Liver (tissue), 9 donors: ENCODE data around the gene CDH3. TPM values are rescaled to one million over a fixed set of nuclear protein-coding genes. Genes with fewer than 3 reads are reported as not detected.

ENCODE experiments used
- DNase-seq: peaks from one replicate; pipeline ENCODE4 v3.0.0-alpha.2; 2017; ENCODE audit warnings: low spot score
- H3K27ac ChIP-seq, 2 donors: one replicate each; pipeline ENCODE4 v1.7.0; 2013; ENCODE audit warnings: inconsistent platforms in 2 of 2, low read length in 2 of 2, control low read depth in 1 of 2, low read depth in 1 of 2, mild to moderate bottlenecking in 1 of 2
- H3K27me3 ChIP-seq, 4 donors: one replicate each; pipeline versions ENCODE4 v1.6.1 to v1.7.0; 2013; ENCODE audit warnings: low read length in 3 of 4, inconsistent platforms in 1 of 4, mild to moderate bottlenecking in 1 of 4, moderate library complexity in 1 of 4; ENCODE audit not compliant: control insufficient read depth in 4 of 4, insufficient read depth in 4 of 4
- H3K36me3 ChIP-seq, 4 donors: one replicate each; pipeline versions ENCODE4 v1.6.1 to v1.7.0; 2013; ENCODE audit warnings: low read length in 3 of 4, mild to moderate bottlenecking in 3 of 4, low read depth in 1 of 4, moderate library complexity in 1 of 4; ENCODE audit not compliant: control insufficient read depth in 4 of 4, insufficient read depth in 3 of 4
- H3K4me1 ChIP-seq, 4 donors: one replicate each; pipeline versions ENCODE4 v1.6.1 to v1.7.0; 2013; ENCODE audit warnings: low read length in 3 of 4, mild to moderate bottlenecking in 3 of 4, moderate library complexity in 1 of 4; ENCODE audit not compliant: control insufficient read depth in 4 of 4, insufficient read depth in 4 of 4
- H3K4me3 ChIP-seq, 3 donors: one replicate each; pipeline versions ENCODE4 v1.6.1 to v1.7.0; 2013; ENCODE audit warnings: low read length in 3 of 3, control low read depth in 1 of 3, low read depth in 1 of 3, mild to moderate bottlenecking in 1 of 3
- H3K9ac ChIP-seq, 2 donors: one replicate each; pipeline ENCODE4 v1.7.0; 2013; ENCODE audit warnings: low read length in 2 of 2, mild to moderate bottlenecking in 2 of 2, moderate library complexity in 2 of 2, control low read depth in 1 of 2, low read depth in 1 of 2
- H3K9me3 ChIP-seq, 4 donors: one replicate each; pipeline versions ENCODE4 v1.6.1 to v1.7.0; 2013; ENCODE audit warnings: low read length in 3 of 4; ENCODE audit not compliant: control insufficient read depth in 4 of 4
- ATF3 ChIP-seq: IDR thresholded peaks from 2 replicates; pipeline ENCODE4 v1.6.1; 2016; ENCODE audit warnings: antibody characterized with exemption
- CTCF ChIP-seq: fragments of 150-350 bp; IDR thresholded peaks from 2 replicates; pipeline ENCODE4 v1.5.1; 2017; ENCODE audit warnings: improper control_type of control experiment, low read depth, low read length; ENCODE audit not compliant: missing input control
- FOXA1 ChIP-seq: IDR thresholded peaks from 2 replicates; pipeline ENCODE4 v1.6.1; 2016; ENCODE audit warnings: antibody characterized with exemption
- FOXA2 ChIP-seq: IDR thresholded peaks from 2 replicates; pipeline ENCODE4 v1.6.1; 2016; ENCODE audit warnings: antibody characterized with exemption
- GABPA ChIP-seq, 2 donors: IDR thresholded peaks in 1 of 2; conservative IDR thresholded peaks in 1 of 2; 2 replicates each; pipeline ENCODE4 v1.6.1; 2016; ENCODE audit warnings: antibody characterized with exemption in 2 of 2, mild to moderate bottlenecking in 1 of 2, moderate library complexity in 1 of 2
- HNF4A ChIP-seq, 2 donors: conservative IDR thresholded peaks; 2 replicates each; pipeline ENCODE4 v1.6.1; 2016; ENCODE audit warnings: antibody characterized with exemption in 2 of 2, mild to moderate bottlenecking in 2 of 2
- HNF4G ChIP-seq: IDR thresholded peaks from 2 replicates; pipeline ENCODE4 v1.6.1; 2016; ENCODE audit warnings: antibody characterized with exemption
- JUND ChIP-seq, 2 donors: IDR thresholded peaks; 2 replicates each; pipeline ENCODE4 v1.6.1; 2016; ENCODE audit warnings: antibody characterized with exemption in 2 of 2
- MAX ChIP-seq: IDR thresholded peaks from 2 replicates; pipeline ENCODE4 v1.6.1; 2016; ENCODE audit warnings: antibody characterized with exemption
- RAD21 ChIP-seq, 2 donors: IDR thresholded peaks; 2 replicates each; pipeline ENCODE4 v1.6.1; 2016; ENCODE audit warnings: antibody characterized with exemption in 2 of 2, mild to moderate bottlenecking in 2 of 2
- REST ChIP-seq: IDR thresholded peaks from 2 replicates; pipeline ENCODE4 v1.6.1; 2016; ENCODE audit warnings: antibody characterized with exemption, mild to moderate bottlenecking
- SP1 ChIP-seq: IDR thresholded peaks from 2 replicates; pipeline ENCODE4 v1.6.1; 2018; ENCODE audit warnings: antibody characterized with exemption, mild to moderate bottlenecking
- TAF1 ChIP-seq: conservative IDR thresholded peaks from 2 replicates; pipeline ENCODE4 v1.6.1; 2016; ENCODE audit warnings: antibody characterized with exemption, mild to moderate bottlenecking
- ZBTB33 ChIP-seq: IDR thresholded peaks from 2 replicates; pipeline ENCODE4 v1.6.1; 2016; ENCODE audit warnings: antibody characterized with exemption
- WGBS: extraction: QIAGEN DNeasy Blood & Tissue Kit; methylation state at CpG from one replicate; pipeline ENCODE4 v1.1.7; 2013; 5-methylcytosine and 5-hydroxymethylcytosine counted together
- polyA plus RNA-seq, 2 donors: library from polyadenylated mRNA; stranded (reverse) in 1 of 2; unstranded in 1 of 2; fragments of 200-250 nt in 1 of 2; fragments of >200 nt in 1 of 2; fragmentation: Nextera tagmentation in 1 of 2; extraction: Ambion mirVana in 1 of 2; gene quantifications; one replicate each; pipeline versions ENCODE4 v1.2.1 to v1.2.3, GENCODE V29; 2013 to 2015
- total RNA-seq, 2 donors: library from RNA; depleted of rRNA; stranded (reverse); fragments of >200 nt; gene quantifications; one replicate each; pipeline ENCODE4 v1.2.3, GENCODE V29; 2014
- donor health status: healthy.
- donor health status: healthy.
- donor health status: healthy.
- donor health status: healthy.
- donor health status: healthy.

CDH3 gene
- total and polyA plus RNA-seq, 4 donors, result 0.08 to 0.19 TPM; not detected in 2

GRCh38 chr16:68608330-68608729 is 36.8 kb upstream of the CDH3 start:
- 94% methylated on average over 2 of the region's 2 CpGs for WGBS
- H3K36me3 ChIP-seq, result no peaks in the 10 kb centered on the region

GRCh38 chr16:68612996-68613395 is 32.1 kb upstream of the CDH3 start:
- no peak overlapping the region for H3K4me3 ChIP-seq
- 84% methylated on average over 3 of the region's 3 CpGs for WGBS
- no peak for TF ChIP-seq ATF3
- TF ChIP-seq RAD21 (IDR thresholded peaks at IDR 0.05), result no peak
- TF ChIP-seq FOXA2, result no peak
- no peak for TF ChIP-seq REST
- no peak for TF ChIP-seq GABPA (IDR thresholded peaks at IDR 0.05 in 1 of 2, conservative IDR thresholded peaks at IDR 0.05 in 1 of 2)
- TF ChIP-seq JUND (IDR thresholded peaks at IDR 0.05), result no peak
- no peaks in the 10 kb centered on the region for H3K36me3 ChIP-seq
- DNase-seq, result no peak
- no peaks in the 10 kb centered on the region for H3K27me3 ChIP-seq
- no peaks in the 10 kb centered on the region for H3K4me1 ChIP-seq
- no peak overlapping the region for H3K27ac ChIP-seq
- H3K9ac ChIP-seq, result no peak overlapping the region
- H3K9me3 ChIP-seq, result peaks cover 4 to 16% (median 5%) of the 10 kb centered on the region in 4 donors

More at GRCh38 chr16:68608330-68608729, 36.8 kb upstream of the CDH3 start:
- Histone ChIP-seq H3K9me3 (peaks cover 0 to 5% (median 1%) of the 10 kb centered on the region in 4 donors), H3K9ac (no peak overlapping the region), H3K27ac (no peak overlapping the region), H3K4me1 (no peaks in the 10 kb centered on the region), H3K4me3 (no peak overlapping the region), H3K27me3 (no peaks in the 10 kb centered on the region)
- TF ChIP-seq FOXA1, result no peak
- TF ChIP-seq ZBTB33, result no peak
- no peak for TF ChIP-seq SP1
- TF ChIP-seq HNF4G, result no peak
- TF ChIP-seq TAF1, result no peak
- no peak for TF ChIP-seq MAX
- no peak for TF ChIP-seq FOXA2
- no peak for TF ChIP-seq CTCF
- TF ChIP-seq JUND (IDR thresholded peaks at IDR 0.05), result no peak
- no peak for TF ChIP-seq HNF4A (conservative IDR thresholded peaks at IDR 0.05)
- no peak for DNase-seq
